SK-N-MC (cell line): ENCODE measurements around the gene LNX2.

Experiments used
- EZH2 ChIP-seq: fragments of 200-600 bp; sonication (generic); IDR thresholded peaks from one replicate; pipeline ENCODE4 v1.6.1; 2017; ENCODE audit warnings: antibody characterized with exemption
- FOXP2 ChIP-seq: optimal IDR thresholded peaks from 2 replicates; pipeline ENCODE3; 2011; ENCODE audit warnings: mild to moderate bottlenecking, moderate library complexity; ENCODE audit not compliant: insufficient read depth; ENCODE audit errors: extremely low read length, control extremely low read depth
- POLR2AphosphoS5 ChIP-seq: IDR thresholded peaks from 2 replicates; pipeline ENCODE4 v1.6.1; 2012; ENCODE audit warnings: mild to moderate bottlenecking, low read depth, low read length, borderline replicate concordance

- TF ChIP-seq POLR2AphosphoS5 (no peak), EZH2 (no peak), FOXP2 (no peak)
These were observed 3.7 kb upstream of the LNX2 start for GRCh38 chr13:27624071-27624470.
